Measurements from ENCODE around the gene RASL10A.

Gene RASL10A

GRCh38 chr22:29306175-29306834 is 9.2 kb downstream of the RASL10A start, which contains the start of gene GAS2L1:
Gene GAS2L1, plus strand, starts transcription at chr22:29306650. Its CDS starts 1,456 bp downstream, at chr22:29308106.
- Histone ChIP-seq H3K27me3 (ENCODE audit: control insufficient read depth, insufficient read depth, low read length, poor library complexity, severe bottlenecking) (peaks cover 16% of the 10 kb centered on the region), H3K9me3 (ENCODE audit: control insufficient read depth, low read length) (no peaks in the 10 kb centered on the region), H3K4me1 (ENCODE audit: control insufficient read depth, insufficient read depth, low read length) (peaks cover 25% of the 10 kb centered on the region), H3K27ac (ENCODE audit: insufficient read depth, low read depth, low read length, poor library complexity, severe bottlenecking) (peak within 1 kb of the TSS; percentile 76), H3K36me3 (ENCODE audit: control insufficient read depth, insufficient read depth, low read length) (no peaks in the 10 kb centered on the region), H3K4me3 (ENCODE audit: insufficient read depth, low read depth, low read length) (peak within 1 kb of the TSS; percentile 57)
- 0 to 1% methylated on average over 40 of the region's 40 CpGs for WGBS, 2 experiments

DNA sequence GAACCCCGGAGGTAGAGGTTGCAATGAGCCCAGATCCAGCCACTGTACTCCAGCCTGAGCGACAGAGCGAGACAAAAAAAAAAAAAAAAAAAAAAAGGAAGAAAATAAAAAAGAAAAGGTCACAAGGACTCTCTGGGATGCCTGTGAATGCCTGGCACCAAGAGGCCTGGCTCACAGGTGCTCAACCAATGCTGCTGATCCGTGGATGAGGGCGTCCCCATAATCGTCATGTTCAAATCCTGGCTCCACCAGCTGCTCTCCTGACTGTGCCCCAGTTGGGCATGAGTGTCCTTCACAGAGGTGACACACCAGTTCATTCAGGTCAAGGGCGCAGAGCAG is 9.7 kb downstream of the RASL10A start:
- WGBS, 2 experiments: 55 to 59% methylated on average over 7 of the region's 7 CpGs
- Histone ChIP-seq H3K4me3 (ENCODE audit: insufficient read depth, low read depth, low read length) (no peak overlapping the region), H3K36me3 (ENCODE audit: control insufficient read depth, insufficient read depth, low read length) (no peaks in the 10 kb centered on the region), H3K27ac (ENCODE audit: insufficient read depth, low read depth, low read length, poor library complexity, severe bottlenecking) (no peak overlapping the region), H3K27me3 (ENCODE audit: control insufficient read depth, insufficient read depth, low read length, poor library complexity, severe bottlenecking) (peaks cover 16% of the 10 kb centered on the region), H3K9me3 (ENCODE audit: control insufficient read depth, low read length) (no peaks in the 10 kb centered on the region), H3K4me1 (ENCODE audit: control insufficient read depth, insufficient read depth, low read length) (peaks cover 20% of the 10 kb centered on the region)

- 82 to 85% methylated on average over 13 of the region's 13 CpGs for WGBS, 2 experiments
- H3K27ac ChIP-seq (ENCODE audit: insufficient read depth, low read depth, low read length, poor library complexity, severe bottlenecking): no peak overlapping the region
- H3K27me3 ChIP-seq (ENCODE audit: control insufficient read depth, insufficient read depth, low read length, poor library complexity, severe bottlenecking): peaks cover 9% of the 10 kb centered on the region
- H3K4me3 ChIP-seq (ENCODE audit: insufficient read depth, low read depth, low read length): no peak overlapping the region
- H3K36me3 ChIP-seq (ENCODE audit: control insufficient read depth, insufficient read depth, low read length): peaks cover 18% of the 10 kb centered on the region
- H3K4me1 ChIP-seq (ENCODE audit: control insufficient read depth, insufficient read depth, low read length): peaks cover 6% of the 10 kb centered on the region
- no peaks in the 10 kb centered on the region for H3K9me3 ChIP-seq (ENCODE audit: control insufficient read depth, low read length)
These were observed 12.6 kb downstream of the RASL10A start for GRCh38 chr22:29302681-29303465.

- Histone ChIP-seq H3K27ac (ENCODE audit: insufficient read depth, low read depth, low read length, poor library complexity, severe bottlenecking) (no peak overlapping the region), H3K27me3 (ENCODE audit: control insufficient read depth, insufficient read depth, low read length, poor library complexity, severe bottlenecking) (peaks cover 4% of the 10 kb centered on the region), H3K4me3 (ENCODE audit: insufficient read depth, low read depth, low read length) (no peak overlapping the region), H3K36me3 (ENCODE audit: control insufficient read depth, insufficient read depth, low read length) (peaks cover 23% of the 10 kb centered on the region), H3K4me1 (ENCODE audit: control insufficient read depth, insufficient read depth, low read length) (peaks cover under 1% of the 10 kb centered on the region), H3K9me3 (ENCODE audit: control insufficient read depth, low read length) (no peaks in the 10 kb centered on the region)
- WGBS, 2 experiments: 88 to 89% methylated on average over 2 of the region's 2 CpGs
These were observed 13.2 kb downstream of the RASL10A start for GRCh38 chr22:29302402-29302680.

DNA sequence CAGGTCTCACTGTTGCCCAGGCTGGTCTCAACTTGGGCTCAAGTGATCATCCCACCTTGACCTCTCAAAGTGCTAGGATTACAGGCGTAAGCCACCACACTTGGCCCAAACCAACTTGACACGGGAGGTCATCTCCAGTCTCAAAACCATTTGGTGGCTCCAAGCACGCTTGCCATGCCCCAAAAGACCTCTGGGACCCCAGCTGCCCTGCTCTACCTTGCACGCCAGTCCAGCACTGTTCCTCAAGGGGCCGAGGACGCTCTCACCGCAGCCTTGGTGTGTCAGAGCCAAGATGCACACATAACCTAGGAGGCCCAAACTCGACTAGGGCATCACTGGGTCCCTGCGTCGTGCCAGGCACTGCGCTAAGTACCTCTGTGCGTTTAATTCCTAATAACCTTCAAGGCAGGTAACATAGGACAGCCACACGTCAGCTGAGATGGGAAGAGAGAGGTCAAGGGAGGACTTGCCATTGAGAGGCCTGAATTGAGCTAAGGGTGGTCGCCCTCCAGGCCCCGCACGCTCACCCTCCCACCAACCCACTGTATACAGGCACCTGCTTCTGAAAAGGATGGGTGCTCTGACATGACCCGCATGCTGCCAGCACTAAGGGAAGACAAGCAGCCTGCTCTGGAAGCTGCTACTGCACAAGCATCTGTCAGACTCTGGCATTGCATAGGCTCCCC is 13.6 kb downstream of the RASL10A start:
- Histone ChIP-seq H3K9me3 (ENCODE audit: control insufficient read depth, low read length) (no peaks in the 10 kb centered on the region), H3K27me3 (ENCODE audit: control insufficient read depth, insufficient read depth, low read length, poor library complexity, severe bottlenecking) (no peaks in the 10 kb centered on the region), H3K36me3 (ENCODE audit: control insufficient read depth, insufficient read depth, low read length) (peaks cover 28% of the 10 kb centered on the region), H3K27ac (ENCODE audit: insufficient read depth, low read depth, low read length, poor library complexity, severe bottlenecking) (no peak overlapping the region), H3K4me1 (ENCODE audit: control insufficient read depth, insufficient read depth, low read length) (no peaks in the 10 kb centered on the region), H3K4me3 (ENCODE audit: insufficient read depth, low read depth, low read length) (no peak overlapping the region)
- WGBS, 2 experiments: 93 to 95% methylated on average over 17 of the region's 17 CpGs

DNA sequence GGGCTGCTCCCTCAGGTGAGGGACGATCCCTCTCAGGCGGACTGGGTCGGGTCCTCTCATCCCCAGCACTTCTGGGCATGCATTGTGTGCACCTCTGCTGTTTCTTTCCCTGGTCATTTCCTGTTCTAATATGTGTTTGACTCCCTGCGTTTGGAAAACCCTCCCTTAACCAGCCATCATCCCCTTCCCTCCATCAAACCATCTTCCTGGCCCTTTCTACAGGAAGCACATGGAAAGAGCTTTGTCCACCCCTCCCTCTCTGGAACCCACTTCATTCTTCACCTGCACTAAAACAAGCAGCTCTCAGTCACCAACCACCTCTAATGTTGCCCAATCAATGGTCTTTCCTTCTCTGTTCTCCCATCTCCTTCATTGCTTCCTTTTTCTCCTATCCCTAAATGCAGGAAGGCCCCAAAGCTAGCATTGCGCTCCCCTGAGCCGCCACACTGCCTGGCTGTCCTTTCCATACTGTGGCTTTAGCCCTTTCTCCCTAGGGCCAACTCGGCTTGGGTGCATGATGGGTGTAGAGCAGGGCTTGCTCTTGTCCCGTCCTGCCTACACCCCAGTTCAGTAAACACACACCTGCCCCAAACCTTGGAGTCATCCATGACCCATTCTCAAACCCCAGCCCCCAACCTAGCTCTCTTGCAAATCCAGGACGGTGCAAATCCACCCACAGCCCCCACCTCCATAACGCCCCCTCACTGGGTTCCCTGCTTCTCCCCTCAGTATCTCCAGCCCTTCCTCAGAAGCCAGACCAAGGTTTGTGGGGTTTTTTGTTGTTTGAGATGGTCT is 14.5 kb downstream of the RASL10A start:
- no peaks in the 10 kb centered on the region for H3K4me1 ChIP-seq (ENCODE audit: control insufficient read depth, insufficient read depth, low read length)
- H3K27ac ChIP-seq (ENCODE audit: insufficient read depth, low read depth, low read length, poor library complexity, severe bottlenecking): no peak overlapping the region
- WGBS, 2 experiments: 92% methylated on average over 9 to 10 of the region's 10 CpGs
- H3K27me3 ChIP-seq (ENCODE audit: control insufficient read depth, insufficient read depth, low read length, poor library complexity, severe bottlenecking): no peaks in the 10 kb centered on the region
- no peaks in the 10 kb centered on the region for H3K9me3 ChIP-seq (ENCODE audit: control insufficient read depth, low read length)
- H3K4me3 ChIP-seq (ENCODE audit: insufficient read depth, low read depth, low read length): no peak overlapping the region
- H3K36me3 ChIP-seq (ENCODE audit: control insufficient read depth, insufficient read depth, low read length): peaks cover 37% of the 10 kb centered on the region

DNA sequence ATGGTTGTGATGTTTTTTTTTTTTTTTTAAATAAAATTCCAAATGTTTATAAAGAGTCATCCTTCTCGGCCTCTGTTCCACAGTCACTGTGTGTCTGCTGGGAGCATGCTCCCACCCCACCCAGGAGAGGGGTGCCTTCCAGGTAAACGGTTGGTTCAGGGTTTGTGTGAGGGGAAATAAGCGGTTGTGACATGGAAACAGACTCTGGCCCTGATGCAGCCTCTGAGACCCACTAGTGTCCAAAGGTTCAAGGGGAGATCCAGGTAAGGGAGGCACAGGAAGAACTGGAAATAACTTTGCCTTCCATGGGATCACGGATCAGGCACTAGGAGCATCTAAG is 15.1 kb downstream of the RASL10A start:
- Histone ChIP-seq H3K27me3 (ENCODE audit: control insufficient read depth, insufficient read depth, low read length, poor library complexity, severe bottlenecking) (no peaks in the 10 kb centered on the region), H3K27ac (ENCODE audit: insufficient read depth, low read depth, low read length, poor library complexity, severe bottlenecking) (no peak overlapping the region), H3K4me1 (ENCODE audit: control insufficient read depth, insufficient read depth, low read length) (no peaks in the 10 kb centered on the region), H3K9me3 (ENCODE audit: control insufficient read depth, low read length) (no peaks in the 10 kb centered on the region), H3K36me3 (ENCODE audit: control insufficient read depth, insufficient read depth, low read length) (peaks cover 42% of the 10 kb centered on the region), H3K4me3 (ENCODE audit: insufficient read depth, low read depth, low read length) (no peak overlapping the region)
- WGBS, 2 experiments: 93 to 97% methylated on average over 4 of the region's 4 CpGs

DNA sequence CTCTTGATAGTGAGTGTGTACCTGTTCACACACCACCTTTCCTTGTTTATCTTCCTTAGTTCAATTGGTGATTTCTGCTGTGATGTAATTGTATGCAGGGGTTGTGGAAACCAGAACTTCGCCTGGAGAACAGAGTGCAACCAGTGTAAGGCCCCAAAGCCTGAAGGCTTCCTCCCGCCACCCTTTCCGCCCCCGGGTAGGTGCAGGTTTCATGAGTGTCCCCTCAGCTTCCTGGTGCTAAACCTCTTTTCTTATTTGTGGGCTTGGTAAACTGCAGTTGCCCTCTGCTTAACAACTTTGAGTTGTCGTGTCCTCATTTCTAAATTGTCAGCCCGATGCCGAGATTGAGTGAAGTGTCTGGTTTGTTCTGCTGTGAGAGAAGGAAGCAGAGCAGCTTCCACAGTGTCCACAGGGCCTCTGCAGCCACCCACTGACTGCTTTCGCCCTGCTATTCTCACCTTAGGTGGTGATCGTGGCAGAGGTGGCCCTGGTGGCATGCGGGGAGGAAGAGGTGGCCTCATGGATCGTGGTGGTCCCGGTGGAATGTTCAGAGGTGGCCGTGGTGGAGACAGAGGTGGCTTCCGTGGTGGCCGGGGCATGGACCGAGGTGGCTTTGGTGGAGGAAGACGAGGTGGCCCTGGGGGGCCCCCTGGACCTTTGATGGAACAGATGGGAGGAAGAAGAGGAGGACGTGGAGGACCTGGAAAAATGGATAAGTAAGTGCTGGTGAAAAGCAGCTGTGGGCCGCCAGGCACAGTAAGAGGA is 16.2 kb downstream of the RASL10A start:
- Histone ChIP-seq H3K9me3 (ENCODE audit: control insufficient read depth, low read length) (no peaks in the 10 kb centered on the region), H3K4me3 (ENCODE audit: insufficient read depth, low read depth, low read length) (no peak overlapping the region), H3K36me3 (ENCODE audit: control insufficient read depth, insufficient read depth, low read length) (peaks cover 49% of the 10 kb centered on the region), H3K27ac (ENCODE audit: insufficient read depth, low read depth, low read length, poor library complexity, severe bottlenecking) (no peak overlapping the region), H3K27me3 (ENCODE audit: control insufficient read depth, insufficient read depth, low read length, poor library complexity, severe bottlenecking) (no peaks in the 10 kb centered on the region), H3K4me1 (ENCODE audit: control insufficient read depth, insufficient read depth, low read length) (no peaks in the 10 kb centered on the region)
- 95 to 97% methylated on average over 19 of the region's 19 CpGs for WGBS, 2 experiments

GRCh38 chr22:29298641-29299040 is 16.9 kb downstream of the RASL10A start:
- Histone ChIP-seq H3K9me3 (ENCODE audit: control insufficient read depth, low read length) (no peaks in the 10 kb centered on the region), H3K27ac (ENCODE audit: insufficient read depth, low read depth, low read length, poor library complexity, severe bottlenecking) (no peak overlapping the region), H3K4me1 (ENCODE audit: control insufficient read depth, insufficient read depth, low read length) (no peaks in the 10 kb centered on the region), H3K36me3 (ENCODE audit: control insufficient read depth, insufficient read depth, low read length) (peaks cover 53% of the 10 kb centered on the region), H3K27me3 (ENCODE audit: control insufficient read depth, insufficient read depth, low read length, poor library complexity, severe bottlenecking) (no peaks in the 10 kb centered on the region), H3K4me3 (ENCODE audit: insufficient read depth, low read depth, low read length) (no peak overlapping the region)
- 94 to 96% methylated on average over 8 of the region's 8 CpGs for WGBS, 2 experiments
